Testis (tissue), 2 donors: Measurements from ENCODE around the gene SLC35F2.

Source experiments
- POLR2A ChIP-seq: fragments of 450-650 bp; IDR thresholded peaks from one replicate; pipeline ENCODE4 v1.6.1; 2017; ENCODE audit warnings: antibody characterized with exemption, mild to moderate bottlenecking, moderate library complexity
- TF ChIP-seq, protein P1 (sequence below), 3 experiments: fragments of 450-650 bp in 2 of 3; fragments of 200-600 bp in 1 of 3; sonication (generic) in 1 of 3; IDR thresholded peaks; one replicate each; pipeline ENCODE4 v1.5.1; 2016 to 2019; ENCODE audit warnings: antibody characterized with exemption in 3 of 3, mild to moderate bottlenecking in 2 of 3, moderate library complexity in 1 of 3

DNA sequence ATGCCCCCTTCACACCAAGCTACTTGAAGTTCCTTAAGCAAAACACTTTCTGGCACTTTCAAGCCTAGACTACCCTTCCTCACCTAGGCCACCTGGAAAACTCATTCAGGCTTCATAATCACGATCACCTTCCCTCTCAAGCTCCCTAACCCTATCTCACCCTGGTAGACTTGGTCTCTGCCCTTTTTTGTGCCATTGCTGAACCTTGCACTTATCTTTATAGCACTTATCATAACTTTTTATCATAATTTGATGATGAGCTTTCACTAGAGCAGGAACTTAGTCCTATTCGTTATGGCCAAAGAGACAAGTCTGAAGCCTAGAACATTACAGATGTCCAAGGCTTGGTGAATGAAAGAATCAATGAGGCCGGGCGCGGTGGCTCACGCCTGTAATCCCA is 5.5 kb downstream of the SLC35F2 start:
- TF ChIP-seq, protein P1, sequence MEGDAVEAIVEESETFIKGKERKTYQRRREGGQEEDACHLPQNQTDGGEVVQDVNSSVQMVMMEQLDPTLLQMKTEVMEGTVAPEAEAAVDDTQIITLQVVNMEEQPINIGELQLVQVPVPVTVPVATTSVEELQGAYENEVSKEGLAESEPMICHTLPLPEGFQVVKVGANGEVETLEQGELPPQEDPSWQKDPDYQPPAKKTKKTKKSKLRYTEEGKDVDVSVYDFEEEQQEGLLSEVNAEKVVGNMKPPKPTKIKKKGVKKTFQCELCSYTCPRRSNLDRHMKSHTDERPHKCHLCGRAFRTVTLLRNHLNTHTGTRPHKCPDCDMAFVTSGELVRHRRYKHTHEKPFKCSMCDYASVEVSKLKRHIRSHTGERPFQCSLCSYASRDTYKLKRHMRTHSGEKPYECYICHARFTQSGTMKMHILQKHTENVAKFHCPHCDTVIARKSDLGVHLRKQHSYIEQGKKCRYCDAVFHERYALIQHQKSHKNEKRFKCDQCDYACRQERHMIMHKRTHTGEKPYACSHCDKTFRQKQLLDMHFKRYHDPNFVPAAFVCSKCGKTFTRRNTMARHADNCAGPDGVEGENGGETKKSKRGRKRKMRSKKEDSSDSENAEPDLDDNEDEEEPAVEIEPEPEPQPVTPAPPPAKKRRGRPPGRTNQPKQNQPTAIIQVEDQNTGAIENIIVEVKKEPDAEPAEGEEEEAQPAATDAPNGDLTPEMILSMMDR (IDR thresholded peaks at IDR 0.05) = no peak
- TF ChIP-seq POLR2A = no peak
